GM13977 (cell line): ENCODE data around the gene MBD3L3.
"Not testable (repeated sequence)": the region's sequence is repeated elsewhere in the genome, so short reads cannot be mapped to it uniquely, and the experiment has no call there.

ENCODE experiments used
- DNase-seq: peaks from one replicate; pipeline ENCODE4 v3.0.0; 2012; ENCODE audit warnings: low spot score
- CTCF ChIP-seq: IDR thresholded peaks from 2 replicates; pipeline ENCODE4 v1.5.1; 2012; ENCODE audit warnings: mild to moderate bottlenecking, control low read depth; ENCODE audit not compliant: insufficient read depth; ENCODE audit errors: extremely low read depth, missing control alignments
- in situ Hi-C: fragments of 300-500 bp; cut with MboI; formaldehyde crosslinking; loops from one replicate; pipeline ENCODE4 v1.12.0; 2022; ENCODE audit warnings: low sequenced_read_pairs, low pct_unique_long_range_greater_than_20kb, mixed read lengths, inconsistent platforms; ENCODE audit not compliant: unreplicated experiment

Gene MBD3L3

DNA sequence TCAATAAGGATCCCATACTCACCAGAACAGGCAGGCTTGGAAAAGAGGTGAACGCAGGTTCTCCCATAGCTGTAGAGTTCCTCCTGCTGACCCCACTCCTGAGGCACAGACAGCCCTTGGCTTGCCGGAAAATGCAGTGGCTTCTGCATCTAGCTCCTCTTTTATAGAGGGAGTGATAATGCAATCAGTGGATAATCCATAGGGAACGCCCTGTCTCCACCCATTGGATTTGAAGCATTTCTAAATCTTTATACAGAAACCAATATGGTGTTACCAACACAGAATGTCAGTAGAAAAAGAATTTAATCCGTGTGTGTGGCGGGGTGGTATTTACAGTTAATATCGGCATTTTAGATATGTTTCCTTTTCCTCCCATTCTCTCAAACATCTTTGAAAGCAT is 37.1 kb downstream of the MBD3L3 start, which contains the start of gene MBD3L2B:
TSS of gene MBD3L2B (minus strand) at position 101 of the 400 bp plus-strand sequence. CDS start at position 67, 34 bp downstream.
- DNase-seq, in situ Hi-C loops: not testable (repeated sequence)

DNA sequence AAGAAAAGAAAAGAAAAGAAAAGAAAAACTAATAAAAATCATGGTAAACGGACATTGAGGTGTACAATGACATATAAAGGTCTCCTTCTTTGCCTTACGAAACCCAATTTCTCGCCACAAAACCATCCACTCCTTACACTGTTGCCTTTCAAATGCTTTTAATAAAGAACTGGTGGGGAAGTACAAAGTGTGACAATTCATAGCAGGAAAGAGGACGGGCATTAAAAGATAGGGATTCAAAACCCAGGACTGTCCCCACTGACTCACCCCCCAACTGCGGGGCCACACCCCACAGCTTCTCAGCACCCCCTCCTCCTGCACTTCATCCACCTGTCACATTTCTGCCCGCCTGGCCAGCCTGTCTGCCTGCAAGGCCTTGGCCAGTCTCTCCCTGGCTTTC is 39.6 kb downstream of the MBD3L3 start:
- in situ Hi-C loops, result no loop called here
- DNase-seq, result no peak
- TF ChIP-seq CTCF, result no peak

- peak; percentile 1 for TF ChIP-seq CTCF
- peak; percentile 57 for DNase-seq
- in situ Hi-C loops, result no loop called here
These were observed 44.8 kb downstream of the MBD3L3 start for GRCh38 chr19:7013678-7014077.

GRCh38 chr19:7010722-7011593 is 47.5 kb downstream of the MBD3L3 start:
- TF ChIP-seq CTCF, result no peak
- peak; percentile 37 for DNase-seq
- in situ Hi-C loops, result no loop called here

DNA sequence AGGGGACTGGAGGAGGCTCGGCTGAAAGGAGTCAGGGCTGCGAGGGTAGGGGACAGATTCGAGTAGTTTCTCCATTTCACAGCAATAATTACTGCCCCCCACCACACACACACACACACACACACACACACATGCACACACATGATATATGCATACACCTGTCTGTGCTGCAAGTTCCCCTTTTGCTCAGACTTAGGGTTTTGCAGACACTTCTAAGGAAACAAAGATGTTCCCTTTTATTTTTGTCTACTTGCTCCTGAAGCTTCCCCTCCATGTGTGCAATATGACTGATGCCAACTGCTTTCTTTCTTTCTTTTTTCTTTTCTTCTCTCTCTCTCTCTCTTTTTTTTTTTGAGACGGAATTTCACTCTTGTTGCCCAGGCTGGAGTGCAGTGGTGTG is 50.6 kb downstream of the MBD3L3 start:
- TF ChIP-seq CTCF, result no peak
- DNase-seq, result no peak
- in situ Hi-C loops, result no loop called here
